IMR-90 (cell line): ENCODE measurements around the gene R3HDM4. TPM values are rescaled to one million over a fixed set of nuclear protein-coding genes. Genes with fewer than 3 reads are reported as not detected.
A peak's percentile ranks its signal among the peaks of the same experiment; 100 is the strongest.

Source experiments
- ATAC-seq: fragments of 200-7000 bp; cut with Tn5 transposase; 2 replicates; pipeline ENCODE4 v1.9.1; 2020; ENCODE audit warnings: low read depth, mild to moderate bottlenecking, moderate library complexity
- BruUV-seq: library from RNA; stranded (reverse); fragments of 400-500 nt; replicated peaks from 2 replicates; lab custom pipeline; 2021; lab: Mats Ljungman, UMichigan
- CTCF ChIA-PET: fragments of 300-600 bp; formaldehyde crosslinking; extraction: SDS; loops from one replicate; lab custom pipeline; 2021; ENCODE audit warnings: antibody characterized with exemption; lab: Yijun Ruan, JAX
- POLR2A ChIA-PET: fragments of 300-600 bp; sonication (Branson Sonifier 250); formaldehyde crosslinking; loops from one replicate; lab custom pipeline; 2022; ENCODE audit warnings: antibody characterized with exemption; ENCODE audit not compliant: unreplicated experiment; lab: Charles Lee
- DNase-seq: peaks from one replicate; pipeline ENCODE4 v3.0.0; 2013
- H2AFZ ChIP-seq: replicated peaks from 2 replicates; pipeline ENCODE3; 2013; ENCODE audit warnings: low read length, mild to moderate bottlenecking; ENCODE audit not compliant: poor library complexity
- H2AK5ac ChIP-seq: 2 replicates; pipeline ENCODE4 v1.6.1; 2013; ENCODE audit warnings: low read depth, low read length, inconsistent platforms
- H2AK9ac ChIP-seq: replicated peaks from 2 replicates; pipeline ENCODE3; 2013; ENCODE audit warnings: mild to moderate bottlenecking, low read depth, low read length, moderate library complexity; ENCODE audit not compliant: poor library complexity
- H2BK120ac ChIP-seq: 2 replicates; pipeline ENCODE4 v1.6.1; 2013; ENCODE audit warnings: low read depth, low read length, inconsistent platforms
- H2BK15ac ChIP-seq: 3 replicates; pipeline ENCODE4 v1.6.1; 2013; ENCODE audit warnings: low read depth, low read length, inconsistent platforms
- H2BK20ac ChIP-seq: 2 replicates; pipeline ENCODE4 v1.6.1; 2013; ENCODE audit warnings: low read depth, mild to moderate bottlenecking, inconsistent platforms, low read length, moderate library complexity
- H2BK5ac ChIP-seq: 2 replicates; pipeline ENCODE4 v1.6.1; 2013; ENCODE audit warnings: mild to moderate bottlenecking, low read depth, low read length, inconsistent platforms; ENCODE audit not compliant: poor library complexity, severe bottlenecking
- H3K14ac ChIP-seq: replicated peaks from 2 replicates; pipeline ENCODE4 v1.6.1; 2013; ENCODE audit warnings: low read depth, low read length, inconsistent platforms
- H3K18ac ChIP-seq: 2 replicates; pipeline ENCODE4 v1.6.1; 2013; ENCODE audit warnings: low read depth, low read length, control low read depth
- H3K23ac ChIP-seq: 2 replicates; pipeline ENCODE4 v1.6.1; 2013; ENCODE audit warnings: low read depth, low read length, inconsistent platforms
- H3K27ac ChIP-seq: 2 replicates; pipeline ENCODE4 v1.5.1; 2013; ENCODE audit warnings: mild to moderate bottlenecking, control low read depth, low read length; ENCODE audit not compliant: insufficient read depth
- H3K27me3 ChIP-seq: 2 replicates; pipeline ENCODE4 v1.6.1; 2013; ENCODE audit warnings: low read length; ENCODE audit not compliant: control insufficient read depth, insufficient read depth
- H3K36me3 ChIP-seq: 2 replicates; pipeline ENCODE4 v1.6.1; 2013; ENCODE audit warnings: low read length, mixed read lengths; ENCODE audit not compliant: control insufficient read depth, insufficient read depth
- H3K4ac ChIP-seq: 2 replicates; pipeline ENCODE4 v1.6.1; 2013; ENCODE audit warnings: low read depth, low read length, inconsistent platforms
- H3K4me1 ChIP-seq: 2 replicates; pipeline ENCODE4 v1.6.1; 2013; ENCODE audit warnings: low read length, mixed read lengths; ENCODE audit not compliant: control insufficient read depth, insufficient read depth
- H3K4me2 ChIP-seq: 2 replicates; pipeline ENCODE4 v1.6.1; 2013; ENCODE audit warnings: low read depth, mild to moderate bottlenecking, control low read depth, low read length, moderate library complexity
- H3K4me3 ChIP-seq: 2 replicates; pipeline ENCODE4 v1.5.1; 2013; ENCODE audit warnings: low read depth, mild to moderate bottlenecking, control low read depth, low read length, moderate library complexity; ENCODE audit not compliant: insufficient read depth
- H3K56ac ChIP-seq: 2 replicates; pipeline ENCODE4 v1.6.1; 2013; ENCODE audit warnings: low read length, inconsistent platforms; ENCODE audit not compliant: insufficient read depth; ENCODE audit errors: extremely low read depth
- H3K79me1 ChIP-seq, 2 experiments: 2 replicates each; pipeline ENCODE4 v1.6.1; 2013; ENCODE audit warnings: low read length in 2 of 2, inconsistent platforms in 1 of 2, low read depth in 1 of 2
- H3K9ac ChIP-seq: 2 replicates; pipeline ENCODE4 v1.6.1; 2013; ENCODE audit warnings: low read depth, low read length, control low read depth
- H3K9me1 ChIP-seq: 2 replicates; pipeline ENCODE4 v1.6.1; 2013; ENCODE audit warnings: low read length, inconsistent platforms; ENCODE audit not compliant: insufficient read depth
- H3K9me3 ChIP-seq: 2 replicates; pipeline ENCODE4 v1.6.1; 2013; ENCODE audit warnings: low read length; ENCODE audit not compliant: control insufficient read depth, insufficient read depth
- H4K20me1 ChIP-seq: 2 replicates; pipeline ENCODE4 v1.6.1; 2013; ENCODE audit warnings: low read length, inconsistent platforms; ENCODE audit not compliant: insufficient read depth
- H4K5ac ChIP-seq: 2 replicates; pipeline ENCODE4 v1.6.1; 2013; ENCODE audit warnings: mild to moderate bottlenecking, low read depth, low read length, control low read depth
- H4K8ac ChIP-seq, 2 experiments: 2 replicates each; pipeline ENCODE4 v1.6.1; 2013; ENCODE audit warnings: low read depth in 2 of 2, low read length in 2 of 2, control low read depth in 1 of 2, inconsistent platforms in 1 of 2
- H4K91ac ChIP-seq: 2 replicates; pipeline ENCODE4 v1.6.1; 2013; ENCODE audit warnings: low read depth, low read length, inconsistent platforms; ENCODE audit not compliant: insufficient read depth
- BHLHE40 ChIP-seq: fragments of 150-350 bp; IDR thresholded peaks from 2 replicates; pipeline ENCODE4 v1.6.1; 2016; ENCODE audit warnings: mild to moderate bottlenecking, low read depth, low read length
- CEBPB ChIP-seq: IDR thresholded peaks from 2 replicates; pipeline ENCODE4 v1.6.1; 2012; ENCODE audit warnings: low read depth, low read length, improper control_type of control experiment
- CHD1 ChIP-seq: IDR thresholded peaks from 2 replicates; pipeline ENCODE4 v1.6.1; 2012; ENCODE audit warnings: low read depth, low read length, improper control_type of control experiment
- FOS ChIP-seq: fragments of 150-350 bp; IDR thresholded peaks from 2 replicates; pipeline ENCODE4 v1.6.1; 2016; ENCODE audit warnings: low read depth, low read length
- MAFK ChIP-seq: IDR thresholded peaks from 2 replicates; pipeline ENCODE4 v1.6.1; 2012; ENCODE audit warnings: low read depth, low read length, improper control_type of control experiment
- MAZ ChIP-seq: IDR thresholded peaks from 2 replicates; pipeline ENCODE4 v1.6.1; 2012; ENCODE audit warnings: low read depth, mild to moderate bottlenecking, low read length, improper control_type of control experiment, moderate library complexity, borderline replicate concordance
- MXI1 ChIP-seq: IDR thresholded peaks from 2 replicates; pipeline ENCODE4 v1.6.1; 2012; ENCODE audit warnings: low read depth, mild to moderate bottlenecking, low read length, moderate library complexity, borderline replicate concordance
- NFE2L2 ChIP-seq: fragments of 150-350 bp; IDR thresholded peaks from 2 replicates; pipeline ENCODE4 v1.6.1; 2016; ENCODE audit warnings: low read depth, mild to moderate bottlenecking, low read length
- POLR2A ChIP-seq: IDR thresholded peaks from 2 replicates; pipeline ENCODE4 v1.6.1; 2012; ENCODE audit warnings: mild to moderate bottlenecking, low read depth, low read length
- RAD21 ChIP-seq: IDR thresholded peaks from 2 replicates; pipeline ENCODE4 v1.6.1; 2012; ENCODE audit warnings: low read length, improper control_type of control experiment
- RCOR1 ChIP-seq: IDR thresholded peaks from 2 replicates; pipeline ENCODE4 v1.6.1; 2012; ENCODE audit warnings: mild to moderate bottlenecking, low read length, improper control_type of control experiment; ENCODE audit not compliant: insufficient replicate concordance
- RFX5 ChIP-seq: IDR thresholded peaks from 2 replicates; pipeline ENCODE4 v1.8.0; 2012; ENCODE audit warnings: low read depth, mild to moderate bottlenecking, low read length, moderate library complexity
- SMC3 ChIP-seq: fragments of 150-350 bp; IDR thresholded peaks from 2 replicates; pipeline ENCODE4 v1.6.1; 2016; ENCODE audit warnings: low read depth, mild to moderate bottlenecking, antibody characterized with exemption, low read length, moderate library complexity
- WGBS, 2 experiments: methylation state at CpG; one replicate each; pipeline versions ENCODE4 v1.1.5 to v1.1.7; 2013; ENCODE audit warnings: missing lambda C conversion rate in 2 of 2; ENCODE audit not compliant: insufficient read length in 1 of 2; ENCODE audit errors: extremely low coverage in 2 of 2; 5-methylcytosine and 5-hydroxymethylcytosine counted together
- dilution Hi-C: fragments of 300-500 bp; cut with HindIII; formaldehyde crosslinking; loops from one replicate; pipeline ENCODE4 v1.14.3; 2018; ENCODE audit warnings: low sequenced_read_pairs; ENCODE audit not compliant: unreplicated experiment
- in situ Hi-C: fragments of 300-500 bp; cut with MboI; formaldehyde crosslinking; loops from 3 replicates; pipeline ENCODE4 v1.14.3; 2019; ENCODE audit warnings: low sequenced_read_pairs, inconsistent platforms, mixed read lengths
- intact Hi-C: fragments of 100-400 bp; cut with micrococcal nuclease; formaldehyde crosslinking; loops from 2 replicates; pipeline ENCODE4 v1.10.0; 2022
- polyA plus RNA-seq, 3 experiments: library from polyadenylated mRNA; depleted of rRNA; stranded (reverse); fragments of >200 nt; gene quantifications; 2 replicates each; pipeline ENCODE4 v1.2.3, GENCODE V29; 2012; ENCODE audit warnings: low replicate concordance in 1 of 3
- total RNA-seq: library from RNA; depleted of rRNA; stranded (reverse); fragments of >200 nt; gene quantifications from 2 replicates; pipeline ENCODE4 v1.2.3, GENCODE V29; 2012
- TF ChIP-seq, protein P1 (sequence below): fragments of 150-350 bp; IDR thresholded peaks from 2 replicates; pipeline ENCODE4 v1.6.1; 2016; ENCODE audit warnings: low read depth, mild to moderate bottlenecking, low read length, moderate library complexity, borderline replicate concordance
- TF ChIP-seq, protein P2 (sequence below): conservative IDR thresholded peaks from 2 replicates; pipeline ENCODE4 v1.5.1; 2012; ENCODE audit warnings: mild to moderate bottlenecking, low read depth, low read length, improper control_type of control experiment

Gene R3HDM4
- total and polyA plus RNA-seq, 2 of the 4 experiments (the other 2 are of a cell fraction) = 9.0 to 51.5 TPM

DNA sequence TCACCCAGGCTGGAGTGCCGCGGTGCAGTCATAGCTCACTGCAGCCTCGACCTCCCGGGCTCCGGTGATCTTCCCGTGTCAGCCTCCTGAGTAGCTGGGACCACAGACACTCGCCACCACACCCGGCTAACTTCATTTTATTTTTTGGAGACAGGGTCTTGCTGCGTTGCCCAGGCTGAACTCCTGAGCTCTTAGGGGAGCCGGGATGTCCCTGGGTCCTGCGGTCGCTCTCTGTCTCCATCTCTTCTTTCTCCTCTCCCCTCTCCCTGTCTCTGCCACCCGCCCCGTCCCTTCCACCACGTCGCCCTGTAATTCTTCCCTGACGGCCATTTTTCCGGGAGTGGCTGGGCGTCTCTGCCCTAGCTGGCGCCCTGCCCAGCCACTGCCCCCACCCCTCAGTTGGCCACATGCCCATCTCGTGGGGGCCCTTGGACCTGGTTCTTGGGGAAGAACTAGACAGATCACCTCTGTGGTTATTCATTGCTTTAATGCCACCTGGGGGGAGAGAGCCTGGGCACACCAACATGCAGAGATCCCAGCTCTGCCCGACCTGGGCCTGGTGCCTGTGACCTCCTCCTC, 31.7 kb upstream of the R3HDM4 start:
- Histone ChIP-seq H3K9me3 (no peaks in the 10 kb centered on the region), H2BK5ac (no peak overlapping the region), H4K5ac (no peak overlapping the region), H4K8ac (no peak overlapping the region), H4K20me1 (peaks cover 86% of the 10 kb centered on the region), H3K4me3 (no peak overlapping the region), H3K79me1 (peaks cover 6 to 75% of the 10 kb centered on the region in 2 experiments), H3K27ac (no peak overlapping the region), H2BK20ac (no peak overlapping the region), H3K27me3 (no peaks in the 10 kb centered on the region), H2AFZ (no peak overlapping the region), H3K14ac (no peak overlapping the region), H3K36me3 (peaks cover 44% of the 10 kb centered on the region), H2AK9ac (peak overlapping the region; percentile 3), H2BK15ac (no peak overlapping the region), H4K91ac (no peak overlapping the region), H3K23ac (no peak overlapping the region), H2AK5ac (no peak overlapping the region), H3K4ac (no peak overlapping the region), H3K4me1 (peaks cover 9% of the 10 kb centered on the region; the same call in 1 of the 2 replicates), H3K18ac (no peak overlapping the region), H3K9ac (no peak overlapping the region), H3K4me2 (no peak overlapping the region), H3K9me1 (peaks cover 7% of the 10 kb centered on the region; the same call in 1 of the 2 replicates), H3K56ac (no peak overlapping the region), H2BK120ac (no peak overlapping the region)
- DNase-seq (no peak), ATAC-seq (no peak)
- intact Hi-C loops (no loop called here), in situ Hi-C loops (no loop called here), dilution Hi-C loops (no loop called here)
- TF ChIP-seq RAD21 (no peak), NFE2L2 (no peak), MAZ (no peak), BHLHE40 (no peak), RFX5 (no peak), CHD1 (no peak), POLR2A (no peak), RCOR1 (no peak), CEBPB (no peak), MXI1 (no peak), SMC3 (no peak), MAFK (no peak), FOS (no peak)
- TF ChIP-seq, protein P1, sequence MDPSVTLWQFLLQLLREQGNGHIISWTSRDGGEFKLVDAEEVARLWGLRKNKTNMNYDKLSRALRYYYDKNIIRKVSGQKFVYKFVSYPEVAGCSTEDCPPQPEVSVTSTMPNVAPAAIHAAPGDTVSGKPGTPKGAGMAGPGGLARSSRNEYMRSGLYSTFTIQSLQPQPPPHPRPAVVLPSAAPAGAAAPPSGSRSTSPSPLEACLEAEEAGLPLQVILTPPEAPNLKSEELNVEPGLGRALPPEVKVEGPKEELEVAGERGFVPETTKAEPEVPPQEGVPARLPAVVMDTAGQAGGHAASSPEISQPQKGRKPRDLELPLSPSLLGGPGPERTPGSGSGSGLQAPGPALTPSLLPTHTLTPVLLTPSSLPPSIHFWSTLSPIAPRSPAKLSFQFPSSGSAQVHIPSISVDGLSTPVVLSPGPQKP = no peak
- TF ChIP-seq, protein P2, sequence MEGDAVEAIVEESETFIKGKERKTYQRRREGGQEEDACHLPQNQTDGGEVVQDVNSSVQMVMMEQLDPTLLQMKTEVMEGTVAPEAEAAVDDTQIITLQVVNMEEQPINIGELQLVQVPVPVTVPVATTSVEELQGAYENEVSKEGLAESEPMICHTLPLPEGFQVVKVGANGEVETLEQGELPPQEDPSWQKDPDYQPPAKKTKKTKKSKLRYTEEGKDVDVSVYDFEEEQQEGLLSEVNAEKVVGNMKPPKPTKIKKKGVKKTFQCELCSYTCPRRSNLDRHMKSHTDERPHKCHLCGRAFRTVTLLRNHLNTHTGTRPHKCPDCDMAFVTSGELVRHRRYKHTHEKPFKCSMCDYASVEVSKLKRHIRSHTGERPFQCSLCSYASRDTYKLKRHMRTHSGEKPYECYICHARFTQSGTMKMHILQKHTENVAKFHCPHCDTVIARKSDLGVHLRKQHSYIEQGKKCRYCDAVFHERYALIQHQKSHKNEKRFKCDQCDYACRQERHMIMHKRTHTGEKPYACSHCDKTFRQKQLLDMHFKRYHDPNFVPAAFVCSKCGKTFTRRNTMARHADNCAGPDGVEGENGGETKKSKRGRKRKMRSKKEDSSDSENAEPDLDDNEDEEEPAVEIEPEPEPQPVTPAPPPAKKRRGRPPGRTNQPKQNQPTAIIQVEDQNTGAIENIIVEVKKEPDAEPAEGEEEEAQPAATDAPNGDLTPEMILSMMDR = no peak
- BruUV-seq = no TSS peak
- CTCF ChIA-PET = no interaction called here
- 63% methylated on average over 11 of the region's 22 CpGs; no CpG with 5 or more reads in 1 of the 2 experiments for WGBS, 2 experiments
- POLR2A ChIA-PET = no interaction called here
